ENCODE data around the gene LCAT. TPM values are rescaled to one million over a fixed set of nuclear protein-coding genes. Genes with fewer than 3 reads are reported as not detected.
A peak's percentile ranks its signal among the peaks of the same experiment; 100 is the strongest.

Gene LCAT
- total RNA-seq, 1 donor from 2014 or later = 17.0 TPM

DNA sequence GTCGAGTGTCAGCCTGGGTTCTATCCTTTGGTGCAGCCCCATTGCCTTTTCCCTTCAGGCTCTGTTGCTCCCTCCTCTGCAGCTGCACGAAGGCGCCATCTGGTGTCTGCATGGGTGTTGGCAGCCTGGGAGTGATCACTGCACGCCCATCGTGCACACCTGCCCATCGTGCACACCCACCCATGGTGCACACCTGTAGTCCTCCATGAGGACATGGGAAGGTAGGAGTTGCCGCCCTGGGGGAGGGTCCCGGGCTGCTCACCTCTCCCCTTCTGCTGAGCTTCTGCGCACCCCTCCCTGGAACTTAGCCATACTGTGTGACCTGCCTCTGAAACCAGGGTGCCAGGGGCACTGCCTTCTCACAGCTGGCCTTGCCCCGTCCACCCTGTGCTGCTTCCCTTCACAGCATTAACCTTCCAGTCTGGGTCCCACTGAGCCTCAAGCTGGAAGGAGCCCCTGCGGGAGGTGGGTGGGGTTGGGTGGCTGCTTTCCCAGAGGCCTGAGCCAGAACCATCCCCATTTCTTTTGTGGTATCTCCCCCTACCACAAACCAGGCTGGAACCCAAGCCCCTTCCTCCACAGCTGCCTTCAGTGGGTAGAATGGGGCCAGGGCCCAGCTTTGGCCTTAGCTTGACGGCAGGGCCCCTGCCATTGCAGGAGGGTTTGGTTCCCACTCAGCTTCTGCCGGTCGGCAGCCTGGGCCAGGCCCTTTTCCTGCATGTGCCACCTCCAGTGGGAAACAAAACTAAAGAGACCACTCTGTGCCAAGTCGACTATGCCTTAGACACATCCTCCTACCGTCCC lies 15.2 kb downstream of the LCAT start:
- Mint-ChIP-seq H3K27ac (no peak overlapping the region), H3K36me3 (ENCODE audit: low read depth) (peaks cover 52% of the 10 kb centered on the region), H3K27me3 (no peaks in the 10 kb centered on the region), H3K4me3 (no peak overlapping the region), H3K4me1 (peaks cover 36% of the 10 kb centered on the region), H3K9me3 (no peaks in the 10 kb centered on the region)
- ATAC-seq (ENCODE audit: low read depth) = peak; percentile 90
- DNase-seq = peak; percentile 64
- CTCF ChIA-PET = interaction anchor here (0.7 to 2.3 kb wide), 10 partner anchors 10 to 447 kb away, joined by 3 to 12 read pairs (median 3); partner anchors contain the start of gene ATP6V0D1
- peak; percentile 43 for TF ChIP-seq CTCF (IDR thresholded peaks at IDR 0.05)
- POLR2A ChIA-PET = interaction anchor here (0.6 to 0.8 kb wide), 3 partner anchors 8 to 163 kb away, joined by 3 to 4 read pairs (median 3); partner anchors contain the start of gene PSMB10
- intact Hi-C loops (cut with micrococcal nuclease) = loop anchor here (1.0 to 2.0 kb wide), 7 partner anchors 45 to 434 kb away; no protein-coding TSS in a partner anchor

DNA sequence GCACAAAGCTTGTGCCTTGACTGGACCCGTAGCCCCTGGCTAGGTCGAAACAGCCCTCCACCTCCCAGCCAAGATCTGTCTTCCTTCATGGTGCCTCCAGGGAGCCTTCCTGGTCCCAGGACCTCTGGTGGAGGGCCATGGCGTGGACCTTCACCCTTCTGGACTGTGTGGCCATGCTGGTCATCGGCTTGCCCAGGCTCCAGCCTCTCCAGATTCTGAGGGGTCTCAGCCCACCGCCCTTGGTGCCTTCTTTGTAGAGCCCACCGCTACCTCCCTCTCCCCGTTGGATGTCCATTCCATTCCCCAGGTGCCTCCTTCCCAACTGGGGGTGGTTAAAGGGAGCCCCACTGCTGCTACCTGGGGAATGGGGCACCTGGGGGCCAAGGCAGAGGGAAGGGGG lies 15.8 kb downstream of the LCAT start:
- ChIA-PET POLR2A (interaction anchor here (0.6 kb wide), 2 partner anchors 8 to 164 kb away, joined by 3 read pairs; partner anchors contain the start of gene PSMB10), CTCF (interaction anchor here (0.9 to 2.3 kb wide), 9 partner anchors 9 to 447 kb away, joined by 3 to 12 read pairs (median 3); partner anchors contain the start of gene ATP6V0D1)
- ATAC-seq (ENCODE audit: low read depth) (no peak), DNase-seq (no peak)
- no peak overlapping the region for H3K4me3 Mint-ChIP-seq
- no peaks in the 10 kb centered on the region for H3K9me3 Mint-ChIP-seq
- intact Hi-C loops (cut with micrococcal nuclease) = loop anchor here (1.0 to 2.0 kb wide), 7 partner anchors 45 to 434 kb away; no protein-coding TSS in a partner anchor
- no peak for TF ChIP-seq CTCF (IDR thresholded peaks at IDR 0.05)
- no peak overlapping the region for H3K27ac Mint-ChIP-seq
- H3K4me1 Mint-ChIP-seq = peaks cover 36% of the 10 kb centered on the region
- H3K27me3 Mint-ChIP-seq = no peaks in the 10 kb centered on the region
- H3K36me3 Mint-ChIP-seq (ENCODE audit: low read depth) = peaks cover 48% of the 10 kb centered on the region

DNA sequence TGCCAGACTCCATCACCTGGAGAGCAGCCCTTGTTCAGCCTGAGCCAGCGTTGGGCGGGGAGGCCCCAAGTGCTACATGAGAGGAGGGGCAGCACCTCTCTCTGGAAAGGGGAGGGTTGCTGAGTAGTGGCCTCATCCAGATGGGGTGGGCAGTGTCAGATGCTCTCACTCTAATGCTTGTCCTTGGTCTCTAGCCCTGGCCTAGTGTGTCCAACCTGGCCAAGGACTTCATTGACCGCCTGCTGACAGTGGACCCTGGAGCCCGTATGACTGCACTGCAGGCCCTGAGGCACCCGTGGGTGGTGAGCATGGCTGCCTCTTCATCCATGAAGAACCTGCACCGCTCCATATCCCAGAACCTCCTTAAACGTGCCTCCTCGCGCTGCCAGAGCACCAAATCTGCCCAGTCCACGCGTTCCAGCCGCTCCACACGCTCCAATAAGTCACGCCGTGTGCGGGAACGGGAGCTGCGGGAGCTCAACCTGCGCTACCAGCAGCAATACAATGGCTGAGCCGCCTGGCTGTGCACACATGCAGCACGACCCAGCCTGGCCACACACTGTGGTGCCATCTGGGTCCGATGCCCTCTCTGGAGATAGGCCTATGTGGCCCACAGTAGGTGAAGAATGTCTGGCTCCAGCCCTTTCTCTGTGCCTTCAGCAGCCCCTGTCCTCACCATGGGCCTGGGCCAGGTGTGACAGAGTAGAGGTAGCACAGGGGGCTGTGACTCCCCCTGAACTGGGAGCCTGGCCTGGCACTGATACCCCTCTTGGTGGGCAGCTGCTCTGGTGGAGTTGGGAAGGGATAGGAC lies 16.6 kb downstream of the LCAT start:
- Mint-ChIP-seq H3K27me3 (no peaks in the 10 kb centered on the region), H3K4me1 (peaks cover 35% of the 10 kb centered on the region), H3K4me3 (no peak overlapping the region), H3K36me3 (ENCODE audit: low read depth) (peaks cover 46% of the 10 kb centered on the region), H3K27ac (no peak overlapping the region), H3K9me3 (no peaks in the 10 kb centered on the region)
- intact Hi-C loops (cut with micrococcal nuclease) = no loop called here
- no peak for TF ChIP-seq CTCF (IDR thresholded peaks at IDR 0.05)
- ChIA-PET CTCF (interaction anchor here (1.0 to 3.1 kb wide), 5 partner anchors 9 to 113 kb away, joined by 3 to 12 read pairs (median 4); partner anchors contain the start of gene PSMB10), POLR2A (interaction anchor here (3.0 kb wide), 1 partner anchor 8 kb away, joined by 18 read pairs; the partner anchor contains the start of gene PSMB10)
- no peak for ATAC-seq (ENCODE audit: low read depth)
- DNase-seq = no peak

DNA sequence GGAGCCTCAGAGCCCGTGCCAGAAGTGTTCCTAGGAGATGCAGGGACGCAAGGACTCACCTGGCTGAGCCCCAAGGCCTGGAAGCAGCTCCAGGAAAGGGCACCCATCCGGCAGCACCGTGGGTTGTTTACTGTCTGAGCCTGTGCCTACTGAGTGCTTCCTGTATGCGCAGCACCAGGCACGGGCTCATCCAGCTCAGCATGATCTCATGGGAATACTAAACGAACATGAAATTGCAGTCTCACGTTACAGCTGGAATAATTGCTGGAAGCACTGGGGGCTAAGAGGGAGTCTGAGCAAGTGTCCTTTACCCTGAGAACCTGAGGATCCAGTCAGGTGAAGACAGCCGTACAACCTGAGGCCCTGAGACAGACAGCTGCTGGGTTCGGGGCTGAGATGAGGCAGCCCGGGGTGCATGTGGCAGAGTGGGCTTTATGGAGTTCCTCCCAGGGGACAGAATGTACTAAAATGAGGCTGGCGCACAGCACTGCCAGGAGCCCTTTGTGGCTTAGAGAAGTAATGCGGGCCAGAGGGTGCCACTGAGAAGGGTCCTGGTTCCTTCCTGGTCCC lies 17.7 kb downstream of the LCAT start:
- ATAC-seq (ENCODE audit: low read depth) (no peak), DNase-seq (no peak)
- CTCF ChIA-PET = interaction anchor here (1.0 to 3.1 kb wide), 4 partner anchors 11 to 114 kb away, joined by 3 to 11 read pairs (median 6); partner anchors contain the start of gene PSMB10
- H3K36me3 Mint-ChIP-seq (ENCODE audit: low read depth) = peaks cover 41% of the 10 kb centered on the region
- H3K27ac Mint-ChIP-seq = peak overlapping the region; percentile 56
- intact Hi-C loops (cut with micrococcal nuclease) = no loop called here
- H3K4me1 Mint-ChIP-seq = peaks cover 34% of the 10 kb centered on the region
- H3K27me3 Mint-ChIP-seq = no peaks in the 10 kb centered on the region
- POLR2A ChIA-PET = interaction anchor here (0.6 to 3.0 kb wide), 5 partner anchors 9 to 436 kb away, joined by 3 to 18 read pairs (median 4); partner anchors contain the start of genes PSKH1 and PSMB10
- TF ChIP-seq CTCF (IDR thresholded peaks at IDR 0.05) = no peak
- H3K9me3 Mint-ChIP-seq = no peaks in the 10 kb centered on the region
- H3K4me3 Mint-ChIP-seq = no peak overlapping the region

Measured in activated B cell treated with CpG ODN at 0.5 μM for 24 hours (primary cell).